NT2/D1 (cell line): ENCODE measurements around the gene THY1.

Experiments used
- DNase-seq: peaks from one replicate; pipeline ENCODE4 v3.0.0-alpha.2; 2011; ENCODE audit warnings: low read depth, low spot score
- H3K27me3 ChIP-seq: 2 replicates; pipeline ENCODE4 v1.6.0; 2011; ENCODE audit warnings: mild to moderate bottlenecking; ENCODE audit not compliant: insufficient read length, insufficient read depth
- H3K36me3 ChIP-seq: 2 replicates; pipeline ENCODE4 v1.6.1; 2011; ENCODE audit warnings: mild to moderate bottlenecking, low read length, mixed read lengths; ENCODE audit not compliant: insufficient read depth, insufficient read length
- H3K4me1 ChIP-seq: 2 replicates; pipeline ENCODE4 v1.5.1; 2011; ENCODE audit not compliant: insufficient read depth, insufficient read length
- H3K4me3 ChIP-seq: 2 replicates; pipeline ENCODE4 v1.5.1; 2011; ENCODE audit warnings: low read depth; ENCODE audit not compliant: insufficient read length
- H3K9ac ChIP-seq: 2 replicates; pipeline ENCODE4 v1.6.0; 2011; ENCODE audit warnings: low read depth; ENCODE audit not compliant: insufficient read length
- H3K9me3 ChIP-seq: 2 replicates; pipeline ENCODE4 v1.5.1; 2011; ENCODE audit warnings: mild to moderate bottlenecking, low read length; ENCODE audit not compliant: insufficient read depth
- SUZ12 ChIP-seq: IDR thresholded peaks from 2 replicates; pipeline ENCODE4 v1.6.1; 2011; ENCODE audit not compliant: insufficient read length, insufficient read depth; ENCODE audit errors: extremely low read depth
- YY1 ChIP-seq: IDR thresholded peaks from 2 replicates; pipeline ENCODE4 v1.6.1; 2011; ENCODE audit not compliant: insufficient read length, insufficient read depth
- ZNF274 ChIP-seq: IDR thresholded peaks from 2 replicates; pipeline ENCODE4 v1.6.1; 2011; ENCODE audit warnings: mild to moderate bottlenecking, low read depth, low read length

The THY1 gene

DNA sequence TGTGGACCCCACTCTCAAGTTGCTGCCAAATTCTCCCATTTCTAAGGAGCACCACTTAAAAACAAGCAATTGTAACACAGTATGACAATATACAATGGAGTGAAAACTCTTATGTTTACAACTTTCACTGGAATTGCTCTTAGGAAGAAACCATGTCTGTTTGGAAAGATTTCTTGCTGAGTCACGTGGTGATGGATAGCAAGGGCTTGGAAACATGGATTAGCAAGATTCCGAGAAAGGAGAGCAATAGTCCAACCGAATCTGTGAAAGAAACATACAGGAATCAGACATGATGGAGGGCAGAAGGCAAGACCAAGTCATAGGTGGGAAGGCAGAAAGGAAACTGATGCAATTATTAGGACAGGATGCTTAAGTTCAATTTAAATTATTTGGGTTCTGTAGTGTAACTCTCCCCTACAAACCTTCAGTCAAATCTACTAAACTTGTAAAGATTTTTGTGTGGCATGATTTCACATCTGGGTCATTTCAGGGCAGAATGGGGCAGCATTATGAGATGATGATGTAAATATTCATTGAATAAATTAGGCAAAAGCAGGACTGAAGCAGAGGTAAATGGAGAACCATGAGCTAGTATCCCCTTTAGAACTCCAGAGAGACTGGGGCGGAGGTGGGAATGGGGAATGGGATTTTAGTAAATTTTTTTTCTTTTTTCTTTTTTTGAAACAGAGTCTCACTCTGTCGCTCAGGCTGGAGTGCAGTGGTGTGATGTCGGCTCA is 27.8 kb upstream of the THY1 start:
- no peak for DNase-seq
- no peaks in the 10 kb centered on the region for H3K4me1 ChIP-seq
- no peak for TF ChIP-seq ZNF274
- no peak for TF ChIP-seq YY1
- no peak for TF ChIP-seq SUZ12
- H3K36me3 ChIP-seq: no peaks in the 10 kb centered on the region
- no peaks in the 10 kb centered on the region for H3K9me3 ChIP-seq
- H3K27me3 ChIP-seq: no peaks in the 10 kb centered on the region
- H3K4me3 ChIP-seq: no peak overlapping the region
- H3K9ac ChIP-seq: no peak overlapping the region

DNA sequence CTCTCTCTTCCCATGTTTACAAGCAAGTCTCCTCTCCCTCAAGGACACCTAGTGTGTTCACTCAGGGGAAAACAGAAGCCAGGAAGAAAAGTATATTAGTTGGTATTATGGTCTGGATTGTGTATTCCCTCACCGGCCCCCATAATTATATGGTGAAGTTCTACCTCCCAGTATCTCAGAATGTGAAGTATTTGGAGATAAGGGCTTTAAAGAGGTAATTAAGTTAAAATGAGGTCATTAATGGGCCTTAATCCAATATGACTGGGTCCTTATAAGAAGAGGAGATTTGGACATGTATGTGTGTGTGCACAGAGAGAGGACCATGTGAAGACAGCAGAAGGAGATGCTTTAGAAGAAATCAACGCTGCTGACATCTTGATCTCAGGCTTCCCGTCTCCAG is 26.5 kb upstream of the THY1 start:
- no peak for DNase-seq
- Histone ChIP-seq H3K36me3 (no peaks in the 10 kb centered on the region), H3K9me3 (no peaks in the 10 kb centered on the region), H3K4me3 (no peak overlapping the region), H3K9ac (no peak overlapping the region), H3K4me1 (no peaks in the 10 kb centered on the region), H3K27me3 (peaks cover 3% of the 10 kb centered on the region)
- TF ChIP-seq YY1 (no peak), ZNF274 (no peak), SUZ12 (no peak)

GRCh38 chr11:119448380-119448779 is 25.4 kb upstream of the THY1 start:
- no peak for DNase-seq
- no peak overlapping the region for H3K9ac ChIP-seq
- H3K4me3 ChIP-seq: no peak overlapping the region
- TF ChIP-seq SUZ12 (no peak), ZNF274 (no peak), YY1 (no peak)
- no peaks in the 10 kb centered on the region for H3K9me3 ChIP-seq
- no peaks in the 10 kb centered on the region for H3K4me1 ChIP-seq
- no peaks in the 10 kb centered on the region for H3K36me3 ChIP-seq
- peaks cover 3% of the 10 kb centered on the region for H3K27me3 ChIP-seq

DNA sequence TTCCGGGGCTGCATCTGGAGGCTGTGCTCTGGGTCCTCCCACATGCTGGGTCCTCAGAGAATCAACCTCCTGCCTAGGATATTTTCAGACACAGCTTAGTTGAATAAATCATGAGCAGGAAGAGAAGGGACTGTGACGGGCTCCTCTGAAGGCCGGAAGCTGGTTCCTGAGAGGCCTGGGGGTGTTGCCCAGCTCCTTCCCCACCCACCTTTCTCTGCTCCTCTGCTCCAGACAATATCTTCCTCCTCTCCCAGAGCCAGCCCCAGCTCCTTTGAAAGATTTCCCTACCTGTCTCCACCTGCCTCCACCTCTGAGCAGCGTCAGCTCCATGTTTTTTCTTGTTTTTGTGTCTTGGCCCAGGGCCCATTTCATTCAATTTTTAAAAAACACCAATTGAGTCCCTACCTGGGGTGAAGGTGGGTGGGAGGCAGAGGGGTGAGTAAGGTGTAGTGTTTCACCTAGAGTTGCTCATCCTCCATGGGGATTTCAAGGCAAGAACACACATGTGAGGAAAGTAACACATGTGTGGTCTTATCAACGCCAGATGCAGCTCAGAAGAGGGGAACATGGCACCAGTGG is 24.8 kb upstream of the THY1 start:
- TF ChIP-seq SUZ12 (no peak), YY1 (no peak), ZNF274 (no peak)
- Histone ChIP-seq H3K36me3 (no peaks in the 10 kb centered on the region), H3K27me3 (peaks cover 3% of the 10 kb centered on the region), H3K9me3 (no peaks in the 10 kb centered on the region), H3K4me1 (no peaks in the 10 kb centered on the region), H3K9ac (no peak overlapping the region), H3K4me3 (no peak overlapping the region)
- no peak for DNase-seq

DNA sequence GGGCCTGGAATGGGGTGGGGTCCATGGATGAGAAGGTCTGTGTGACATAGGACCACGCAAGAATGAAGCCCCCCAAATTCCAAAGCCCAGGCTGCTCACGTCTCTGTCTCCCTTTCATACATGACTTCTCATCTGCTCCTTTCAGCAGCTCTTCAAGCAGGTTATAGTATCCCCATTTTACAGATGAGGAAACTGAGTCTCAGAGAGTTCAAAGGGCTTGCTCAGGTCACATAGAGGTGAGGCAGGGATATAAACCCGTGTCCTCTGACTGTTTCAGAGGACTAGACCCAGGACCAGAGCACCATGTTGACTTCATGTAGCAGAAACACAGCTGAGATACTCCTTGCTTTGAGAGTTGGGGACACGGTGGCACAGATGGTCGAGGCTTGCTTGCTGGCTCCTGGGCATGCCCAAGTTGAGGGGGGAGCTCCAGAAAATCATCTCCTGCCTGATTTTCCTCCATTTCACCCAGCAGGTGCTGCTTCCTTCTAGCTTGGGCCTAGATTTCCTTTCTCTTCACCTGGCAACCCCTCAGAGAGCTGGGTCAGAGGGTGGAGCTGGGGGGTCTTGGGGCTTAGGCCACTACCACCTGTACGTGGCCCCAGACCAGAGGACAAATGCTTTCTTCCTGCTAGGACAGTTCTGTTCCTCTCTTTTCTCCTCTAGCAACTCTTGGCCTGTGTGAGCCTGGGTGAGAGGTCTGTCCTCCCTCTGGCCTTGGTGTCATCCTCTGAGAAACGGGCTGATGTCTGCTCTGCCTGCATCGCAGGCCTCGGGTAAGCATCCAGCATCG is 24.1 kb upstream of the THY1 start:
- TF ChIP-seq ZNF274 (no peak), YY1 (no peak), SUZ12 (no peak)
- H3K36me3 ChIP-seq: no peaks in the 10 kb centered on the region
- no peaks in the 10 kb centered on the region for H3K9me3 ChIP-seq
- H3K9ac ChIP-seq: no peak overlapping the region
- no peak for DNase-seq
- no peak overlapping the region for H3K4me3 ChIP-seq
- no peaks in the 10 kb centered on the region for H3K4me1 ChIP-seq
- H3K27me3 ChIP-seq: peaks cover 3% of the 10 kb centered on the region

GRCh38 chr11:119446434-119446833 is 23.5 kb upstream of the THY1 start:
- DNase-seq: no peak
- Histone ChIP-seq H3K4me3 (no peak overlapping the region), H3K27me3 (peaks cover 3% of the 10 kb centered on the region), H3K4me1 (no peaks in the 10 kb centered on the region), H3K9ac (no peak overlapping the region), H3K36me3 (no peaks in the 10 kb centered on the region), H3K9me3 (no peaks in the 10 kb centered on the region)
- TF ChIP-seq SUZ12 (no peak), ZNF274 (no peak), YY1 (no peak)

DNA sequence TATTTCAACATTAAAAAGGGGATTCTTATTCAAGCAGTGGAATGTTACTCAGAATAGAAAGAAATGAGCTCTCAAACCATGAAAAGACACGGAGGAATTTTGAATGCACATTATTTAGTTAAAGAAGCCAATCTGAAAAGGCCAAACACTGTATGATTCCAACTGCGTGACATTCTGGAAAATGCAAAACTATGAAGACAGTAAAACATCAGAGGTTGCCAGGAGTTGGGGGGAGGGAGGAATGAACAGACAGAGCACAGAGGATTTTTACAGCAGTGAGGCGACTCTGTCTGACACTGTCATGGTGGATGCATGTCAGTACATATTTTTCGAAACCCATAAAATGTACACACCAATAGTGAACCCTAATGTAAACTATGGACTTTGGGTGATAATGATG is 22.9 kb upstream of the THY1 start:
- Histone ChIP-seq H3K9ac (no peak overlapping the region), H3K4me3 (no peak overlapping the region), H3K4me1 (no peaks in the 10 kb centered on the region), H3K27me3 (peaks cover 3% of the 10 kb centered on the region), H3K36me3 (no peaks in the 10 kb centered on the region), H3K9me3 (no peaks in the 10 kb centered on the region)
- TF ChIP-seq SUZ12 (no peak), ZNF274 (no peak), YY1 (no peak)
- no peak for DNase-seq
